Neural progenitor cell (in vitro differentiated cells): ENCODE data around the gene PHLPP1. TPM values are rescaled to one million over a fixed set of nuclear protein-coding genes. Genes with fewer than 3 reads are reported as not detected.

Experiments
- DNase-seq: peaks from one replicate; pipeline ENCODE4 v3.0.0-alpha.2; 2016; ENCODE audit warnings: low spot score
- H2AFZ ChIP-seq: fragments of 200-600 bp; sonication (generic); replicated peaks from 2 replicates; pipeline ENCODE4 v1.6.1; 2016; ENCODE audit warnings: antibody characterized with exemption
- H3F3A ChIP-seq: fragments of 200-600 bp; sonication (generic); 2 replicates; pipeline ENCODE4 v1.6.1; 2016; ENCODE audit warnings: antibody characterized with exemption, low read depth
- H3K27ac ChIP-seq: fragments of 200-600 bp; sonication (generic); 2 replicates; pipeline ENCODE4 v1.5.1; 2016; ENCODE audit warnings: mild to moderate bottlenecking
- H3K27me3 ChIP-seq: fragments of 200-600 bp; sonication (generic); 2 replicates; pipeline ENCODE4 v1.6.1; 2016; ENCODE audit warnings: mild to moderate bottlenecking, moderate library complexity
- H3K36me3 ChIP-seq: fragments of 200-600 bp; sonication (generic); 2 replicates; pipeline ENCODE4 v1.5.1; 2016
- H3K4me1 ChIP-seq: fragments of 200-600 bp; sonication (generic); 2 replicates; pipeline ENCODE4 v1.6.1; 2016; ENCODE audit warnings: mixed run types
- H3K4me2 ChIP-seq: fragments of 200-600 bp; sonication (generic); 2 replicates; pipeline ENCODE4 v1.6.1; 2016
- H3K4me3 ChIP-seq: fragments of 200-600 bp; sonication (generic); 2 replicates; pipeline ENCODE4 v1.5.1; 2016
- H3K79me2 ChIP-seq: fragments of 200-600 bp; sonication (generic); 2 replicates; pipeline ENCODE4 v1.6.1; 2016; ENCODE audit warnings: low read depth
- H3K9ac ChIP-seq: fragments of 200-600 bp; sonication (generic); 2 replicates; pipeline ENCODE4 v1.6.1; 2016
- H3K9me3 ChIP-seq: fragments of 200-600 bp; sonication (generic); 2 replicates; pipeline ENCODE4 v1.5.1; 2016; ENCODE audit warnings: low read depth
- H4K20me1 ChIP-seq: fragments of 200-600 bp; sonication (generic); 2 replicates; pipeline ENCODE4 v1.6.1; 2016; ENCODE audit warnings: low read depth
- H3K27ac Mint-ChIP-seq: 3 replicates; pipeline ENCODE4 v1.8.0; 2021; ENCODE audit warnings: mixed read lengths
- H3K27me3 Mint-ChIP-seq: 2 replicates; pipeline ENCODE4 v1.8.0; 2022; ENCODE audit warnings: low read depth, mild to moderate bottlenecking, inconsistent platforms, moderate library complexity, mixed read lengths; ENCODE audit not compliant: insufficient read depth
- H3K36me3 Mint-ChIP-seq: 3 replicates; pipeline ENCODE4 v1.8.0; 2021; ENCODE audit warnings: mixed read lengths
- H3K4me1 Mint-ChIP-seq: 3 replicates; pipeline ENCODE4 v1.8.0; 2021; ENCODE audit warnings: mixed read lengths
- H3K4me3 Mint-ChIP-seq: 3 replicates; pipeline ENCODE4 v1.8.0; 2021; ENCODE audit warnings: mild to moderate bottlenecking, moderate library complexity, mixed read lengths
- H3K9me3 Mint-ChIP-seq: 3 replicates; pipeline ENCODE4 v1.8.0; 2020; ENCODE audit warnings: mixed read lengths
- EZH2 ChIP-seq: fragments of 200-600 bp; sonication (generic); IDR thresholded peaks from 2 replicates; pipeline ENCODE4 v1.6.1; 2017; ENCODE audit warnings: antibody characterized with exemption, mild to moderate bottlenecking, moderate library complexity
- EZH2phosphoT487 ChIP-seq: fragments of 200-600 bp; sonication (generic); IDR thresholded peaks from 2 replicates; pipeline ENCODE4 v1.6.1; 2017; ENCODE audit warnings: antibody characterized with exemption
- total RNA-seq: library from RNA; depleted of rRNA; stranded (reverse); fragments of >200 nt; gene quantifications from 2 replicates; pipeline ENCODE4 v1.2.3, GENCODE V29; 2015; ENCODE audit warnings: low replicate concordance
- TF ChIP-seq, protein P1 (sequence below): fragments of 200-600 bp; sonication (generic); IDR thresholded peaks from 2 replicates; pipeline ENCODE4 v1.5.1; 2017; ENCODE audit warnings: antibody characterized with exemption, mild to moderate bottlenecking

The PHLPP1 gene
- total RNA-seq, 1 donor from 2014 or later: 20.8 TPM

DNA sequence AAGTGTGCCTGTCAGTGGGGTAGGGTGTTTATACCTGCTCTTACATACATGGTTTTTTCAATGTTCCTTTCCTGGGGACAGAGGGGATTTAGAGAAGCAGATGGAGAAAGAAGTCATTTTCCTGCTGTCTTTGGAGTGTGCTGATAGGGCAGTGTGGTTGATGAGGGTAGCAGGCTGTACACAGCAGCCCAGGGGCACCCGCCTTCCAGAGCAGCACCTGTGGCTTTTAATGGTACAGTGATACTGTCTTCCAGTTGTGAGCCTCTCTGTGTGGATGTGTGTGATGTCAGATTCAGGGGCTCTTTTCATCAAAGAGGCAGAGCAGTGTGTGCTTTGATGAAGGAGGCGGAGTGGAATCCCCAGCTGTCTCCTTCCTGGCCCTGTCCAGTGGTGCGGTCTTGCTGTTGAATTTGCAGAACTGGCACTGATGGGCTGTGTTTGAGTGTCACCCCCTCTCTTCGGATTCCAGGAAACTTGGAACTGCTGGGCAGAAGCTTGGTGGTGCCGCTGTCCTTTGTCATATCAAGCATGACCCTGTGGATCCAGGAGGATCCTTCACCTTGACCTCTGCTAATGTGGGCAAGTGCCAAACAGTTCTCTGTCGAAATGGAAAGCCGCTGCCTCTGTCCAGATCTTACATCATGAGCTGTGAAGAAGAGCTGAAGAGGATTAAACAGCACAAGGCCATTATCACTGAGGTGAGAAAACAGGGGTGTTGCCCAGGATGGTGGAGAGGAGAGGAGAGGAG, 259.8 kb downstream of the PHLPP1 start:
- Histone ChIP-seq H3K4me2 (no peak overlapping the region), H3K9me3 (no peaks in the 10 kb centered on the region), H2AFZ (no peak overlapping the region), H3K27ac (no peak overlapping the region), H3K79me2 (no peaks in the 10 kb centered on the region), H3K36me3 (no peaks in the 10 kb centered on the region), H3K4me3 (no peak overlapping the region), H3F3A (no peaks in the 10 kb centered on the region), H3K9ac (no peak overlapping the region), H4K20me1 (no peaks in the 10 kb centered on the region), H3K4me1 (peaks cover 8% of the 10 kb centered on the region), H3K27me3 (no peaks in the 10 kb centered on the region)
- Mint-ChIP-seq H3K36me3 (peaks cover 27% of the 10 kb centered on the region), H3K9me3 (no peaks in the 10 kb centered on the region), H3K27me3 (peaks cover 4% of the 10 kb centered on the region), H3K27ac (no peak overlapping the region), H3K4me1 (peaks cover 9% of the 10 kb centered on the region), H3K4me3 (no peak overlapping the region)
- TF ChIP-seq EZH2phosphoT487 (no peak), EZH2 (no peak)
- TF ChIP-seq, protein P1, sequence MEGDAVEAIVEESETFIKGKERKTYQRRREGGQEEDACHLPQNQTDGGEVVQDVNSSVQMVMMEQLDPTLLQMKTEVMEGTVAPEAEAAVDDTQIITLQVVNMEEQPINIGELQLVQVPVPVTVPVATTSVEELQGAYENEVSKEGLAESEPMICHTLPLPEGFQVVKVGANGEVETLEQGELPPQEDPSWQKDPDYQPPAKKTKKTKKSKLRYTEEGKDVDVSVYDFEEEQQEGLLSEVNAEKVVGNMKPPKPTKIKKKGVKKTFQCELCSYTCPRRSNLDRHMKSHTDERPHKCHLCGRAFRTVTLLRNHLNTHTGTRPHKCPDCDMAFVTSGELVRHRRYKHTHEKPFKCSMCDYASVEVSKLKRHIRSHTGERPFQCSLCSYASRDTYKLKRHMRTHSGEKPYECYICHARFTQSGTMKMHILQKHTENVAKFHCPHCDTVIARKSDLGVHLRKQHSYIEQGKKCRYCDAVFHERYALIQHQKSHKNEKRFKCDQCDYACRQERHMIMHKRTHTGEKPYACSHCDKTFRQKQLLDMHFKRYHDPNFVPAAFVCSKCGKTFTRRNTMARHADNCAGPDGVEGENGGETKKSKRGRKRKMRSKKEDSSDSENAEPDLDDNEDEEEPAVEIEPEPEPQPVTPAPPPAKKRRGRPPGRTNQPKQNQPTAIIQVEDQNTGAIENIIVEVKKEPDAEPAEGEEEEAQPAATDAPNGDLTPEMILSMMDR: no peak
- DNase-seq: no peak

DNA sequence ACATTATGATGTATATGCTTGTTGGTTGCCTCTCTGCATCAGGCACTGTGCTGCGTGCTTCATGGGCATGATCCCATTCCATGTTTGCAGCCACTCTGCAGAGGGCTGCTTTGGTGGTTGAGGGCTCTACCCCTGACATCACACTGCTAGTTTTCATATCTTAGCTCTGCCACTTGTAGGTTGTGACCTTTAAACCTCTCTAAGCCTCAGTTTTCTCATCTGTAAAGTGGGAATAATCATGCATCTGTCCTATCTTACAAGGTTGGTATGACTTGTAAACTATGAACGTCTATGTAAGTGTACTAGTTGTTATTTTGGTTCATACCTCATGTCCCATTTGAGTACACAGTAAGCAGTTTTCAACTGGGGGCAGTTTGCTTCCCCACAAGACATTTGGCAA, 260.4 kb downstream of the PHLPP1 start:
- no peak overlapping the region for H3K4me3 ChIP-seq
- Mint-ChIP-seq H3K4me1 (peaks cover 9% of the 10 kb centered on the region), H3K27ac (no peak overlapping the region), H3K9me3 (no peaks in the 10 kb centered on the region), H3K4me3 (no peak overlapping the region), H3K36me3 (peaks cover 27% of the 10 kb centered on the region), H3K27me3 (peaks cover 4% of the 10 kb centered on the region)
- no peak overlapping the region for H3K27ac ChIP-seq
- H3K9ac ChIP-seq: no peak overlapping the region
- H3K9me3 ChIP-seq: no peaks in the 10 kb centered on the region
- TF ChIP-seq EZH2phosphoT487: no peak
- TF ChIP-seq, protein P1: no peak
- no peak for TF ChIP-seq EZH2
- no peak for DNase-seq
- H4K20me1 ChIP-seq: no peaks in the 10 kb centered on the region
- peaks cover 11% of the 10 kb centered on the region for H3K4me1 ChIP-seq
- H3K4me2 ChIP-seq: no peak overlapping the region
- no peak overlapping the region for H2AFZ ChIP-seq
- H3K36me3 ChIP-seq: no peaks in the 10 kb centered on the region
- H3K27me3 ChIP-seq: no peaks in the 10 kb centered on the region
- H3K79me2 ChIP-seq: no peaks in the 10 kb centered on the region
- H3F3A ChIP-seq: no peaks in the 10 kb centered on the region

DNA sequence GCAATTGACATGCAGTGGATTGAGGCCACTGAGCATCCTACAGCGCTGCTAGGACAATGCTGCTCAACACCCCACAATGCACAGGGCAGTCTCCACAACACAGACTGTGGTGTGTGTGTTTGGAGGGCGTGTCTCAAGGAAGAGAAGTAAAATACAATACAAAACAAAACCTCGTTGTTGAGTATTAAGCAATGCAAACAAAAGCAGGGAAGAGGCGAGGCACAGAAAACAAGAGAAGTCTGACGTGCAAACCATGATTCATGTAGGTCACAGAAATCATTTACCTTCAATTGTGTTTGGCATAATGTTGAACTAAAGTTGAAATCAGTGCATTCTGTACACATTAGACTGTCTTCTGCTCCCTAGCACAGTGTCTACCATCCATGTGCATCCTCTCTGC, 260.9 kb downstream of the PHLPP1 start:
- no peaks in the 10 kb centered on the region for H3K79me2 ChIP-seq
- no peaks in the 10 kb centered on the region for H4K20me1 ChIP-seq
- H3K4me3 Mint-ChIP-seq: no peak overlapping the region
- H2AFZ ChIP-seq: no peak overlapping the region
- no peaks in the 10 kb centered on the region for H3K27me3 ChIP-seq
- no peaks in the 10 kb centered on the region for H3F3A ChIP-seq
- H3K9me3 ChIP-seq: no peaks in the 10 kb centered on the region
- peaks cover 26% of the 10 kb centered on the region for H3K36me3 Mint-ChIP-seq
- no peak overlapping the region for H3K27ac ChIP-seq
- H3K4me3 ChIP-seq: no peak overlapping the region
- H3K4me1 Mint-ChIP-seq: peaks cover 9% of the 10 kb centered on the region
- DNase-seq: no peak
- H3K27ac Mint-ChIP-seq: no peak overlapping the region
- no peak overlapping the region for H3K9ac ChIP-seq
- peaks cover 6% of the 10 kb centered on the region for H3K27me3 Mint-ChIP-seq
- H3K36me3 ChIP-seq: no peaks in the 10 kb centered on the region
- no peaks in the 10 kb centered on the region for H3K9me3 Mint-ChIP-seq
- H3K4me1 ChIP-seq: peaks cover 11% of the 10 kb centered on the region
- H3K4me2 ChIP-seq: no peak overlapping the region
- TF ChIP-seq EZH2 (no peak), EZH2phosphoT487 (no peak)
- TF ChIP-seq, protein P1: no peak
